ENCODE results near the gene TBXAS1.

The TBXAS1 gene

DNA sequence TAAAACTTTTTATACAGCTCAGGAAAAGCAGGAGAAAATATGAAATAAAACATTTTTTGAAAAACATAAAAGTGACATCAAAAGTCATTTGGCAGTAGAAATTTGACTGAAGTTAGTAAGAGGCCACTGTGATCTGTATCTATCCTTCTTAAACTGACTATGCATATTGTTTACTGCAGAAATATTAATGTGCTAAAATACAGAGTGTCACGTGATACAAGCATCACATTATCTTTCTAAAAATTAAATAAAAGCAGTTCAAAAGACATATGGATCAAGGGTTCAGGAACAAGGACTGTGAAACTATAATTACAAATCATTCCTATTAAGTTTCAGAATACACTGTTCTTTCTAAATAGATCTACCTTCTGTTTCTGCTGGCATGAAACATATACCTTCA is 200.0 kb downstream of the TBXAS1 start:
- DNase-seq = no peak

DNA sequence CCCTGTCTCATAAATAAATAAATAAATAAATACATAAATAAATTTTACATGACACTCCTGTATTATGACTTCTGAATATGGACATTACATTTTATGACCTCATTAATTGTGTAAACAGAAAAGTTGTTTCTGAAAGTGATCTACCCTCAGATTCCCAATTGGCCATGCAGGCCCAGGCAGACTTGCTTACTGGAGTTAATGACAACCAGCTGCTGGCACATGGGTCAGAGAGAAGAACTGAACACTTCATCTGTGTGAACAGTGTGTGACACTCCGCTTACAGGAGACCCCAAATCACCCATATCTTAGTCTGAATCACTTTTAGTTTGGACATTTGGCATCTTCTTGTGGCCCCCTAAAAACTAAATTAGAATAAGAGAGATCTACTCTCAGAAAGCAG is 202.3 kb downstream of the TBXAS1 start:
- DNase-seq = no peak

DNA sequence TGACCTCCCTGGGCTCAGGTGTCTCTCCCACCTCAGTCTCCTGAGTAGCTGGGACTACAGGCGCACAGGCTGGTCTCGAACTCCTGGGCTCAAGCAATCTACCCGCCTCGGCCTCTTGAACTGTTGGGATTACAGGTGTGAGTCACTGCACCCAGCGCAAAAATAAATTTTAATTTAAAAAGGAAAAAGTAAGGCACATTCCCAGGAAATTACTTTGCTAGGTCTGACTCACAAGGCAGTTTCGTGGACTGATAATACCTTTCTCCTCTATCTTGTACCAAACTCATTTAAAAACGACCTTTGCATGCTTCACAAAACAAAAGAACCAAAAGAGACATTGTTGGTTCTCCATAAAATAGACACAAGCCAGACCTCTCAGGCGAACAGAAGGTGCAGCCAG is 204.0 kb downstream of the TBXAS1 start:
- no peak for DNase-seq

DNA sequence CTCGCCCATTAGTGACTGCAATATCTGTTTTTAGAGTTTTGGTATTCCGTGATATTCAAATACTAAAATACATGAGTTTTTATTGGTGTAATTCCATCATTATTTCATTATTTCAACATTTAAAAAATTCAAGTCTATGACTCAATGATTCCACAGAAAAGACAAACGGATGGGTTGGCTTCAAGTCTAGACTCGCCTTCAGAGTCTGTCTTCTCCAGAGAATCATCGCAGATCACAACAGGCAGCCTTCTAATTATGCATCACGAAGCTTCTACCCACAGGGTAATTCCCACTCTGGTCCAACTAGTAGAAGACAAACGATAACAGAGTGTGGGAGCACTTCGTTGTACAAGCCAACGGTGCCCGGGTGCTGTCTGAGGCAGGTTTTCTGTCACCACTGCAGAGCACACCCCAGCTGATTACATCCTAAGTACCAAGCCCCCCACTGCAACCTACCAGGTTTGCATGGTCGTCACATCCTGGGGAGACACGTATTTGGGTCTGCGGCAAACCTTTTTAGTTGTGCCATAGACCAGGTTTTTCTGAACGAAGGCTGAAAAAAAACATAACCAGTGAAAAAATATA is 204.8 kb downstream of the TBXAS1 start:
- DNase-seq = no peak

DNA sequence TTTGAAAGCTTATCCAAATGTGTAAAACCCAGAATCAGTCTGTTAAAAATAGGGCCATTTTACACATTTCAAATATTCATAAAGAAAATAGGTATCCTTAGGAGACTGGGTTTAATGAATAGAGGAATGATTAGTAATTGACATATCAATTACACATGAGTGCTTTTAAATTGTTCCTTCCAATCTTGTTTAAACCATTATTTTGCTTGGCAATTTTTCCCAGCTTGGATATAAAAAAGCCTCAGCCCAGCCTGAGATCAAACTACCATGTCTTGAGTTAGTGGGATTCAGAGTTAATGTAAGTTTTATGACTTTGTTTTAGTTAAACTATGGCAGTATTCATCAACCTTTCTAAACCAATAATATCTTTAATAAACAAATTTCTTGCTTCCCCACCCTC is 205.4 kb downstream of the TBXAS1 start:
- DNase-seq = no peak

DNA sequence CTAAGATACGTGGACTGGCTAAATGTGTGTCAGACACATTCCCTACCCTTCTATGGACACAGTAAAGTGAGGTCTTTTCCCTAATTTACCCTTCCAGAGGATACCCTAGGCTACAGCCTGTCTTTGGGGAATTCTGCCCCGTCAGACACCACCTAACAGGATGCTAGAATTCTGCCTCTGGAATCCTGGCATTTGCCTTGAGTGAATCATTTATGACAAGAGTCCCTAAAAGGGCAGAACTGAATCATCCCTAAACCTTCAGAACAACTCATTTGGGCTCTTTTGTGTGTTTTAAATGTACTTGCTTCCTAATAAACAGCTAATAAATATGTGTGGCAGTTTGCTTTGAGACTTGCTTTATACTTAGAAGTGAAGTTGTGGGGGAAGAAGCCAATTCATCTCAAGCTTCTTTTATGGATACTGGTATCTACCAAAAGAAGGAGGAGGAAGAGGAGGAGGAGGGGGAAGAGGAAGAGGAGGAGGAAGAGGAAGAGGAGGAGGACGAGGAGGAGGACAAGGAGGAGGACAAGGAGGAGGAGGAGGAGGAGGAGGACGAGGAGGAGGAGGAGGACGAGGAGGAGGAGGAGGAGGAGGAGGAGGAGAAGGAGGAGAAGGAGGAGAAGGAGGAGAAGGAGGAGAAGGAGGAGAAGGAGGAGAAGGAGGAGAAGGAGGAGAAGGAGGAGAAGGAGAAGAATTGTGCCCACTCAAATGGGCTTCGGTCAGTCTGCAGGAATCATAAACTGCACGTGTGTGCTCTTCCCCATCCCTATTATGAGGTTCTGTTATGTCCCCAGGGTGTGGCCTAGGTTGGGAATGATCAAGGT is 206.5 kb downstream of the TBXAS1 start:
- no peak for DNase-seq

DNA sequence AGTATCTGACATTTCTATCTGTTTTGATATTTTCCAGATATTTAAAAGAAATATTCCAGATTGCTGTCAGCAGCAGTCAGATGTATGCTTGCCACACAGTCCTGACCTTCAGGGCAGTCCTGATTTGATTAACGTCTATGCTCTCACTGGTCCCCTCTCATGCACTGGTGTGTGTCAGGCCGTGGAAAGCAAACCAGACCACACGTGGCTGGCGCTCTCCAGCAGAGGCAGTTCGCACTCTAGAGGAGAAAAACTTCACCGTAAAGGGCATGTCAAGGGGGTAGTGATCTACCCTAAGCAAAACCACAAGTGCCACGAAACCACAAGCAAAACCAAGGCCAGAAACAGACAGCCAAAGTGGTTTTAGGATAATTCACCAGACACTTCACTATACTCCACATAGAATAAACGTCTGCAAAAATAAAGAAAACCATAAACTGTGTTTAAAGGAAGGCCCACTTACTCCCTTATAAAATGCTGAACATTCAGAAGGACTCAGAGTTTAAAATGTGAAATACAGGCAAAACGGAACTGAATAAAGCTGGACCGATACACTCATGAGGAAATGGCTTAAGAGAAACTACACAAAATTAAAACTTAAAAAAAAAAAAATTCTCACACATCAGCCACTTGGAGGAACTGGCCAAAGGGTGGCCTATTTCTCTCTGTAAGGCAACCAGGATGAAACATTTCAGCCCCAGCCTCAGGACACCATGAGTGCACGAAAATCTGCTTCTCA is 207.3 kb downstream of the TBXAS1 start:
- no peak for DNase-seq

DNA sequence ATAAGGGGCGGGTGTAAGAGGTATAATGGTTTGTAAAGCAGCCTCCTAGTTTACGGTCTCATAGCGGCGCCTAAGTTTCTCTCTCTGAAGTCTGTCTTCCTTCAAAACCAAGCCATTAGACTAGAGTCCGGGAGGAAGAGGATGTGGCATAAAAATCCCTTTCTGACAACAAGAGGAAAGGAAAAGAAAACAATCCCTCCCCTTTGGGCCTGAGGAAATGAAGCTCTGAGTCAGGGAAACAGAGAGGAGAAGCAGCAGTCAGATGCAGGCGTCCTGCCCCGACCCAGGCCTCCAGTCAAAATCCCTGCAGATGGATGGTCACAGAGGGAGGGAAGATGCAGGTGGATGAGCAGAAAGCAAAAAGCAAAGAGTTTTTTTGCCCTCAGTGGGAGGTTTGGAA is 210.0 kb downstream of the TBXAS1 start:
- DNase-seq = no peak

DNA sequence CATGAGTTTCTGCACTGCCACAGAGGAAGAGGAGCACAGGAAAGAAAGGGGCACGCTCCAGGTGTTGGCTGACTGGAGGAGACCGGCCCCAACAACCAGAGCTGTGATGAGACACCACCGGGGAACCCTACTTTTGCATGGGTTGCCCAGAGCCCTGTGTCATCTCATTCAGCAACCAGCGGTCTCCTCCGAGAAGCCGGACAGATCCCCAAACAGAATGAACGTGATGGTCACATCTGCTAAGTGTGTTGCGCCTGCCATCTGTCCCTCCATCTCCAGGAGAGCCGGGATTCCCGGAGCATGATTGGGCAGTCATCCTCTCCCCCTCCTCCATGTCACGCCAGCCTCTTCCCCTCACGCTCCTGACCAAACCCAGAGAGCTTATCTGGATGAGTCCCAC is 210.8 kb downstream of the TBXAS1 start:
- no peak for DNase-seq

DNA sequence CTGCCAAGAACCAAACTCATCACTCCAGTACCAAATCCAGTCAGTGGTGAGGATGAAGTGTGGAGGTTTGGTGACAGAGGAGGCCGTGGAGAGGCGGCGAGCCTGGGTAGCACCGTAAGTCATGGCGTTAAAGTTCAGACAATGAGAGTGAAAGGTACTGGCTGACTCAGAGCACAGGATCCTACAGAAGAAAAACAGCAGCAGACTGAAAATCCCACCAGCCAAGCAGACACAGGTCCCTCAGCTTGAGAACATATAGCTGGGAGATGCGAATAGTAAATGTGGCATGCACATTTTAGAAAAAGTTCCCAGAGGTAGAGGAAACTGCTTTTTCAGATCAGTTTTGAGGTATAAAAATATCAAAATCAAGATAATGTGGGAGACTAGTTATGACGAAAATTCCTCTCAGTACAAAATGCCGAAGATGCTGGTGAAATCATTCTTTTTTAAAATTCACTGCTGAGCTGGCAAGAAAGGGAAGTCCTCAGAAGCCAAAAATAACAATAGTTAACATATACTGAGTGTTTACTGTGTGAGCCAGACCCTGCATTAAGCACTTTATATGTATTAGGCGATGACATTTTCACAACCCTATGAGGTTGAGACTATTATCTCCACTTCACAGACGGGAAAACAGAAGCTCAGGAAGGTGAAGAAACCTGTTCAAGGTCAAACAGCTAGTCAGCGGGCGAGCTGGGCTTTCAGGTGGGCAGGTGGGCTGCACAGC is 212.8 kb downstream of the TBXAS1 start:
- no peak for DNase-seq

DNA sequence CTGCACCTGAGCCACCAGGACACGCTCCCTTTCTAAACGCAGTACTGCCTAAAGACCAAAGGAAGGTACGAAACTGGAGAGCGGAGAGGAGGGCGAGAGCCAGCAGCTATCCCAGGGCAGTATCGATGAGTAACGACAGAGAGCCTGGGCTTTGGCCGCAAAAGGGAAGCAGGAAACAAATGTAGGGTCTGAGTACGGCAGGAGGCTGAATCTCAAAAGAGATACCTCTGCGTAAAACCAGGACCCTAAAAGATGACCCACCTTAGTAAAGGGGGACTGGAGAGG is 213.3 kb downstream of the TBXAS1 start:
- DNase-seq = no peak

DNA sequence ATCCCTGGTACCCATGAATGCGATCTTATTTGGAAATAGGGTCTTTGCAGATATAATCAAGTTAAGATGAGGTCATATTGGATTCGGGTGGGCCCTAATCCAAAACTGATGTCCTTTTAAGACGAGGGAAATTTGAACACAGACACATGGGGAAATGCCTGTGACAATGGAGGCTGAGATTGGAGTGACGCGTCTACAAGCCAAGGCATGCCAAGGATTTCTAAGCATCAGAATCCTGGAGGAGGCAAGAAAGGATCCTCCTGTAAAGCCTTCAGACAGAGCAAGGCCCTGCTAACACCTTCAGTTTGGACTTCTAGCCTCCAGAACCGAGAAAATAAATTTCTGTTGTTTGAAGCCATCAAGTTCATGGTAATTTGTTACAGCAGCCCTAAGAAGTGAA is 215.2 kb downstream of the TBXAS1 start:
- DNase-seq = no peak

DNA sequence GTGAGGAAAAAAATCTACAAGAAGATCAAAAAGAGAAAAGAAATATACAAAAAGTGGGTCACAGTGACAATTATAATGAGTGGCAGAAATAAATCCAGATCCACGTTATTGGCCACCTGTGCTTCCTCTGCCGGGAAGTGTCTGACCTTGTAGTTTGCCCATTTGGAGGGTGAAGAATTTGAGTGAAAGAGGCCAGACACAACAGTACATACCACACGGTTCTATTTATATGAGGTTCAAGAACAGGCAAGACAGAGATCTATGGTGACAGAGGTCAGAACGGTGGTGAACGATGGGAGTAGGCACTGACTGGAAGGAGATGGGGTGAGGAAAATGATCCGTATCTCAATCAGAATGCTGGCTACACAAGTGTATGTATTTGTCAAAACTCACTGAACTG is 216.6 kb downstream of the TBXAS1 start:
- DNase-seq = no peak

DNA sequence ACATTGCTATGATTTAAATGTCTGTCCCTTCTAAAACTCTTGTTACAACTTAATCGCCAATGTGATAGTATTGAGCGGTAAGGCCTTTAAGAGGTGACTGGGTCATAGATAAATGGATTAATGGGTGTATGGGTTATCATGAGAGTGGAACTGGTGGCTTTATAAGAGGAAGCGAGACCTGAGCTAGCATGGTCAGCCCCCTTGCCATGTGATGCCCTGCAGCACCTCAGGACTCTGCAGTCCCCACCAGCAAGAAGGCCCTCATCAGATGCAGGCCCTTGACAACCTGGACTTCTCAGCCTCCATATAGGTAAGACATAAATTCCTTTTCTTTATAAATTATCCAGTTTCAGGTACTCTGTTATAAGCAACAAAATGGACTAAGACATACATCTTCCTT is 218.1 kb downstream of the TBXAS1 start:
- DNase-seq = no peak

DNA sequence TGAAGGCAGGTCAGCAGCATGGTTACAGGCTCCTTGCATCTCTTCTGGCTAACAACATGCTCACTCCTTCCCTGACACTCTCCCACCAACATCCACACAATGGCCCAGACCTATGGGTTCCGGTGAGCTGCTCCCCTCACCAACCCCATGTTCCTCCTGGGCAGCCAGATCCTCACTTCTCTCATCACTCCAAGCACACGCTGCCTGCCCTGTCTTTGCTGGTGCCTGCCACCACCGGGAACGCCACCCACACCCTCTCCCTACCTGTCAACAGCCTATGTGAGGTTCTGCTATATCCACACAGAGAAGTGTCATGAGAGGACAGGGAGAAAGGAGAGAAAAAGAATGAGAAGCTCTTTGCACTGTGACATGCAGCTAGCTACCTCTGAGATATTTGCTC is 219.1 kb downstream of the TBXAS1 start:
- no peak for DNase-seq

DNA sequence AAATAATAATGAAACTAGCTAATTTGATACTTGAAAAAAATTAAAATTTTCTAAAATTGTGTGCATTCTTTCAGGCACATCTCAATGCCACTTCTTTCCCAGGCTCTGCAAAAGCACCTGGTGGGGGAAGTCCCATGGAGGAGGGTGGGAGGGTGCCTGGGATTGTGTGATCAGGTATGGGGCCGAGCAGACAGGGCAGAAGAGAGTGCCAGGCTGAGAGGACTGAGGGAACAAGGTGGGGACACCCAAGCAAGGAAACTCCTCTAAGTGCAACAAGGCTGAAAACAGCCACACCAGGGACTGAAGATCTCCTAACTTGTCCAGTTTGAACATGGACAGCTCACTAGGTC is 219.9 kb downstream of the TBXAS1 start:
- DNase-seq = no peak

DNA sequence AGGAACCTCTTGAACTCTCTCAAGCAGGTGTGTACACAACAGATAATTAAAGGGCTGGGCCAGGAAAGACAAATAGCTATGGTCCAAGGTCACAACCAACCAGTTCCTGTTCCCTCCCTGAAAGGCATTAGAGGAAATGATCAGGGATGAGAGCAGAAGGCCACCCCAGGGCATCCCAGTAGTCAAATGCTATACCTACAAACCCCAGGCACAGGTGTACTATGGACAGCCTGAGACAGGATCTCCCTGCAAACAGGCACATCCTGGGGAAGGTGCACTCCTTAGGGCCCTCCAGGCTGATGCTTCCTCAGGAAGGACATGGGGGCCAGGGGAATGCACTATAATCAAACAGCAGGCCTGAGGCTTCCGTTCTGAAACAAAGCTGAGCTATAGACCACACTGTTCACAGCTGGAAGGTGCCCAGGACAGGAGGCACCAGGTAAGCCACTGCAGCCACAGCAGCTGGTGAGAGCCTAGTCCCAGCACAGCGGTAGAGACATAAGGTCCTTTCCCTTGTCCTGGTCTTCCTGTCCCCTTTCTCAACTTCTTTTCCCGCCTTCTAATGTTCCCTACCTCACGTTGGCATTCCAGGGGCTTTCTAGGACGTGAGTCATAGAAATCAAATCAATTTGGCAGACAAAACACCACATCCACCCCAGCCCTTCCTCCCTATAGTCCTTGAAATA is 220.4 kb downstream of the TBXAS1 start:
- no peak for DNase-seq

DNA sequence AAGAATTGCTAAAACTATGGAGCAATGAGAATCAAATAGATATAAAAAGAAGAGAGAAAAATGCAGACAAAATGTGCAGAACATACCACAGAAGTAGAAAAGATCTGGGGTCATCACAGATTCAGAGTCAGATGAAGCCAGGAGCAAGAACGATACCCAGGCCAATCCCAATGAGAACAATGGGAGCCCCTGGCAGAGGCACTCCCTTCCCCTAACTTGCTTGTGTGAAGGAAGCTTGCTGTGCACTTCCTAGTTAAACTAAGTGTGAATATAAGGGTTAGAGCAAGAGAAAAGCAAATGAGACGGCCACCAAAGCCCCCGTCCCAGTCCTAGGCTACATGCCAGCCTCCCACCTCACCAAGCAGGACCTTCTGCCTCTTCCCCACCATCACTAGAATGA is 221.0 kb downstream of the TBXAS1 start:
- no peak for DNase-seq

DNA sequence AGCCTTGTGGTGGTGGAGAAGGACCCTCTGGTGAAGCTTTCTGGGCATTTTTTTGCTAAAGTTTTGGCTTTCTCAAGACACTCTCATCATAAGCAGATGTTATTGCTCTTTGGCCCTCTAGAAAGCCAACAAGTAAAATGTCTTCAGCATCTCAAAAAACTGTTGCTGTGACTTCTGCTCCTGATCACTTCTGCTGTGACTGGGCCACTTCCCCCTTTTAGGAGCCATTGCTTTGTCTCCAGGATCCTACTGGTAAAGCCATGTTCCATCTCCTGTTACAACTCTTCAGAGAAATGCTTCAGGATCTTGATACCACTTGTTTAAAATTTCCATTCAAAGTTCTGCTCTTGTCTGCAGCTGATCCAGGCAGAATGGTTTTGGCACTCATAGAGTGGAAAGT is 222.8 kb downstream of the TBXAS1 start:
- no peak for DNase-seq

DNA sequence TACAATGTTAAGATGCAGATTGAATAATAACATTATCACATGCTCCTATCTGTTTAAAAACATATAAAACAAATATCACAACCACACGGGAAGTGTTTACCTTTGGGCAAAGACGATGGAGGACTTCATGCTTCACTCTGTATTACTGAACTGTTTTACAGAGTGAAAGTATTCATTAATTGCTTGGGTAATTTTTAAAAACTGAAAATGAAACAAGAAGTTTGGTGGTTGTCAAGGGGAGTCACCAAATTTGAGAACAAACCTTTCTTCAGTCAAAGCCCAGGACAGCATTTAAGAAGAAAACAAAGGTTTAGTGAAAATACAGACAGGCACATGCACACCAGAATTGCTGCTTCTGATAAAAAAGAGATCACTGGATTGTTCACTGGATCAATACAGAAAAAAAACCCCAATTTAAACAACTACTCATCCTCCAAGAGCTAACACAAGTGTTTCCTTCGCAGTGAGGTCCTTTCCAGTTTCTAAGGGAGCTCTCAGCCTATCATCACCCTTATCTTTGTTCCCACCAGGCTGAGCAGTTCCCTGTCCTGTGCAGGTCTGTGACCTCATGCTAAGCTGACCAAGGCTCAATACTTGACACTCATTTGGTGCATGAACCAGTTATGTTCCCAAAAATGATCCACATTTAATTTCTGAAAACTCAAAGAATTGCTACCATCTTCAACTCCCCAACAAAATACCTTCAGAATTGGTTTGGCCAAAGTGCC is 224.9 kb downstream of the TBXAS1 start:
- no peak for DNase-seq

DNA sequence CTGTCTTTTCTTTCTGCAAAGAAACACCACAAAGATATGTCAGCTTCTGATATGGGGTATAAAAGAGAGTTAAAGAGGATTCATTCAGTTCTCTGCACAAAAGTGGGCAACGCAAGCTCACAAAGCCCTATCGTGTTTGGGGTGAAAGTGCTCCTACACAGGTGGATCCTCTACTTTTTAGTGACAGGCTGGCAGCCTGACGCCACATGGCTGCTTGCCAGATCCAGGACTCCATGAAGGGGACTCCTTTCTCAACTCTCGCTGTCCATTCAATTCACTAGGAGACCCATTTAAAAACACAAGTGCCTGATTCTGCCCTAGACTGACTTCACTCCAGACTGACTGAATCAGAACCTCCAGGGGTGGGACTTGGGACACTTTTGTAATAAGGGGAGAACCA is 225.7 kb downstream of the TBXAS1 start:
- DNase-seq = no peak

DNA sequence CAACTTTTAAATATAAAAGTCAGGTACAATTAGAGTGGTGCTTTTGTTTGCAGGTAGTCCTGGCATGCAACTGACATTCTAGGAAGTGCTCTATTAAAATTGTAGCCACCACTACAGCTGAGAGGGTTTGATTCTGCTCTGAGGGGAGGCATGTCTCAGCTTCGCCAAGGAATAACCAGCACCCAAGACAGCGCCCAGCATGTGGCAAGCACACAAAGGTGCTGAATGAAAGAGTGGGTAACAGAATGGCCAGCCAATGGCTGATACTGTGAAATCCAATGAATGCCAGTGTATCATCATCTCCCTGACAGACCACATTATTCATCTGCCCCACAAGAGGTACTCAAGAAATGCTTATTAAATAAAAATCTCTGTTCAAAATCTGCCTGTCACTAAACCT is 226.8 kb downstream of the TBXAS1 start:
- no peak for DNase-seq

Data from DMS79 (cell line).